K562 (cell line): ENCODE measurements around the gene GRK3. TPM values are rescaled to one million over a fixed set of nuclear protein-coding genes. Genes with fewer than 3 reads are reported as not detected.

Experiments used
- FOXO4 ChIP-seq: fragments of 450-650 bp; formaldehyde crosslinking; IDR thresholded peaks from 2 replicates; pipeline ENCODE4 v1.4.0; 2020; ENCODE audit warnings: mild to moderate bottlenecking, moderate library complexity
- GATAD2A ChIP-seq: fragments of 450-650 bp; IDR thresholded peaks from 2 replicates; pipeline ENCODE4 v1.6.1; 2017
- LCOR ChIP-seq: sonication (generic); formaldehyde crosslinking; IDR thresholded peaks from 2 replicates; pipeline ENCODE4 v1.8.0; 2022; ENCODE audit warnings: mild to moderate bottlenecking, missing genetic modification reagents
- NCOA1 ChIP-seq: fragments of 450-650 bp; IDR thresholded peaks from 2 replicates; pipeline ENCODE4 v1.6.1; 2016; ENCODE audit warnings: low read depth
- RAD21 ChIP-seq, 2 experiments: fragments of 250-450 bp in 1 of 2; fragments of 450-650 bp in 1 of 2; sonication (Bioruptor Pico) in 1 of 2; formaldehyde crosslinking in 1 of 2; IDR thresholded peaks in 1 of 2; conservative IDR thresholded peaks in 1 of 2; 2 replicates each; pipeline versions ENCODE4 v1.4.0 to v1.8.0; 2020 to 2022; ENCODE audit warnings: mild to moderate bottlenecking in 2 of 2, moderate library complexity in 1 of 2
- SMAD2 ChIP-seq: fragments of 150-350 bp; IDR thresholded peaks from 2 replicates; pipeline ENCODE4 v1.6.1; 2014; ENCODE audit warnings: low read depth, mild to moderate bottlenecking, low read length
- SMC3 ChIP-seq: conservative IDR thresholded peaks from 2 replicates; pipeline ENCODE4 v1.6.1; 2011; ENCODE audit warnings: low read depth, low read length, improper control_type of control experiment; ENCODE audit not compliant: insufficient read depth
- TAF9B ChIP-seq: fragments of 450-650 bp; IDR thresholded peaks from 2 replicates; pipeline ENCODE4 v1.6.1; 2018; ENCODE audit warnings: mild to moderate bottlenecking; ENCODE audit not compliant: partially characterized antibody
- ZFP1 ChIP-seq: fragments of 450-650 bp; formaldehyde crosslinking; IDR thresholded peaks from 2 replicates; pipeline ENCODE4 v1.4.0; 2020; ENCODE audit warnings: mild to moderate bottlenecking, mixed read lengths
- ZNF253 ChIP-seq: fragments of 250-450 bp; sonication (Bioruptor Pico); conservative IDR thresholded peaks from 2 replicates; pipeline ENCODE4 v1.6.1; 2021; ENCODE audit warnings: mild to moderate bottlenecking
- ZNF324 ChIP-seq: fragments of 250-450 bp; sonication (Bioruptor Pico); IDR thresholded peaks from 2 replicates; pipeline ENCODE4 v1.4.0; 2020; ENCODE audit warnings: mild to moderate bottlenecking
- ZNF512 ChIP-seq: IDR thresholded peaks from 2 replicates; pipeline ENCODE4 v1.6.1; 2016; ENCODE audit warnings: missing genetic modification characterization, missing compliant biosample characterization
- ZNF717 ChIP-seq: fragments of 250-450 bp; sonication (Bioruptor Pico); IDR thresholded peaks from 2 replicates; pipeline ENCODE4 v1.5.0; 2021
- ZNF77 ChIP-seq: fragments of 250-450 bp; sonication (Bioruptor Pico); IDR thresholded peaks from 2 replicates; pipeline ENCODE4 v1.5.0; 2020
- polyA plus RNA-seq, 8 experiments: library from polyadenylated mRNA; depleted of rRNA in 4 of 8; stranded (reverse) in 5 of 8; unstranded in 3 of 8; fragments of >200 nt; fragmentation: Nextera tagmentation in 2 of 8; fragmentation: Illumina TruSeq in 1 of 8; extraction: Ambion mirVana in 2 of 8; extraction: Trizol in 1 of 8; gene quantifications; 2 replicates each; pipeline versions ENCODE4 v1.2.1 to v1.2.3, GENCODE V29; 2011 to 2014; ENCODE audit warnings: inconsistent platforms in 1 of 8, missing spikeins in 1 of 8
- total RNA-seq, 7 experiments: library from RNA; depleted of rRNA in 6 of 7; stranded (reverse); fragments of >200 nt in 6 of 7; fragmentation: Illumina TruSeq in 2 of 7; extraction: Trizol in 2 of 7; gene quantifications; 2 replicates each; pipeline versions ENCODE4 v1.2.1 to v1.2.3, GENCODE V29; 2011 to 2021; ENCODE audit warnings: low replicate concordance in 1 of 7
- TF ChIP-seq, protein P1 (sequence below): fragments of 450-650 bp; IDR thresholded peaks from 2 replicates; pipeline ENCODE4 v1.7.1; 2018; ENCODE audit warnings: mild to moderate bottlenecking, low read depth; ENCODE audit not compliant: partially characterized antibody

GRK3 gene
- total and polyA plus RNA-seq, 9 of the 15 experiments (the other 6 are each of a cell fraction or from before 2014, with no cell fraction given): 1.4 to 7.6 (median 3.6) TPM

DNA sequence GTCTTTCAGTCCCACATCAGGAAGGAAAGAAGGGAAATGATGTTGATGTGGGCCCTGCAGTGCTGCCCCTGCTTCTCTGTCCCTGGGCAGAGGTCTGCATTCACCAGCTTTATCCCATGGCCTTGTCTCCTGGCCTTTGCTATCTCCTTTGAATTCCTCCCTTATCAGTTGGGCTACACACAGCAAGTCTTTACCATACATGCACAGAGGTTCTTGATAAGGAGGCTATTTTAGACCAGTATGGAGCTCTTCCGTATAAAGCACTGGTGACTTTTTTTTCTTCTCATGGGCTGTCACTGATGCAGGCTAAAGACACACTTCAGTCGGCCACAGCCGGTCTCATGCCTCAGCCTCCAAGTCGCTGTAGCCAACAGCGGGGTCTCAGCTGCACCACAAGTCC, 197.7 kb downstream of the GRK3 start (continued):
- no peak for TF ChIP-seq RAD21 (CRISPR knock-in tag; conservative IDR thresholded peaks at IDR 0.05 in 1 of 2, IDR thresholded peaks at IDR 0.05 in 1 of 2)
- no peak for TF ChIP-seq SMAD2
- TF ChIP-seq ZNF717 (CRISPR knock-in tag): no peak
- TF ChIP-seq ZNF512: no peak
- TF ChIP-seq LCOR: no peak
- TF ChIP-seq GATAD2A: no peak
- TF ChIP-seq SMC3: no peak
- peak; percentile 32; the same call in 1 of the 2 replicates for TF ChIP-seq NCOA1
- TF ChIP-seq ZNF77: no peak
- TF ChIP-seq ZNF324 (CRISPR knock-in tag): no peak
- no peak for TF ChIP-seq ZFP1
- no peak for TF ChIP-seq ZNF253
- TF ChIP-seq TAF9B: no peak
- TF ChIP-seq, protein P1, sequence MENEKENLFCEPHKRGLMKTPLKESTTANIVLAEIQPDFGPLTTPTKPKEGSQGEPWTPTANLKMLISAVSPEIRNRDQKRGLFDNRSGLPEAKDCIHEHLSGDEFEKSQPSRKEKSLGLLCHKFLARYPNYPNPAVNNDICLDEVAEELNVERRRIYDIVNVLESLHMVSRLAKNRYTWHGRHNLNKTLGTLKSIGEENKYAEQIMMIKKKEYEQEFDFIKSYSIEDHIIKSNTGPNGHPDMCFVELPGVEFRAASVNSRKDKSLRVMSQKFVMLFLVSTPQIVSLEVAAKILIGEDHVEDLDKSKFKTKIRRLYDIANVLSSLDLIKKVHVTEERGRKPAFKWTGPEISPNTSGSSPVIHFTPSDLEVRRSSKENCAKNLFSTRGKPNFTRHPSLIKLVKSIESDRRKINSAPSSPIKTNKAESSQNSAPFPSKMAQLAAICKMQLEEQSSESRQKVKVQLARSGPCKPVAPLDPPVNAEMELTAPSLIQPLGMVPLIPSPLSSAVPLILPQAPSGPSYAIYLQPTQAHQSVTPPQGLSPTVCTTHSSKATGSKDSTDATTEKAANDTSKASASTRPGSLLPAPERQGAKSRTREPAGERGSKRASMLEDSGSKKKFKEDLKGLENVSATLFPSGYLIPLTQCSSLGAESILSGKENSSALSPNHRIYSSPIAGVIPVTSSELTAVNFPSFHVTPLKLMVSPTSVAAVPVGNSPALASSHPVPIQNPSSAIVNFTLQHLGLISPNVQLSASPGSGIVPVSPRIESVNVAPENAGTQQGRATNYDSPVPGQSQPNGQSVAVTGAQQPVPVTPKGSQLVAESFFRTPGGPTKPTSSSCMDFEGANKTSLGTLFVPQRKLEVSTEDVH: no peak
- TF ChIP-seq FOXO4 (CRISPR knock-in tag): no peak
